HG03045 (cell line): Measurements from ENCODE around the gene PRKCH.

Experiments used
- ATAC-seq: cut with Tn5 transposase; IDR thresholded peaks from one replicate; pipeline ENCODE4 v1.9.1; 2021; ENCODE audit warnings: mild to moderate bottlenecking, moderate library complexity; ENCODE audit not compliant: unreplicated experiment

The PRKCH gene

DNA sequence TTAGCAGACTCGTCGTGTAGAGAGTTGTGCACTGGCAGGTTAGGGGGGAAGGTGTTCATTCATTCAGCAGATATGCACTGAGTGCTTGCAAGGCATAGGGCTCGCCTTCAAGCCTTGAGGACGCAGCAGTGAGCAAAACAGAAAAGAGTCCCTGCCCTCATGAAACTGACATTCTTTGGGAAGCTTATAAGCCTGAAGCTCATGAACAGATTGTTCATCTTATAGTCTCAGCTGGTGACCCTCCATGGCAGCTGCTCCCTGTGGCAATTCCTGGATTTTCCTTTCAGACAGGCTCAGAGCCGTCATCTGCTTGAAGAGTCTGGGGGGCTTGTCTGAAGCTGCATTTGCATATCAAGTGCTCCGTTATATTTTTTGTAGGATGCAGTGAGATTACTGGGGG is 148.4 kb downstream of the PRKCH start:
- no peak for ATAC-seq

DNA sequence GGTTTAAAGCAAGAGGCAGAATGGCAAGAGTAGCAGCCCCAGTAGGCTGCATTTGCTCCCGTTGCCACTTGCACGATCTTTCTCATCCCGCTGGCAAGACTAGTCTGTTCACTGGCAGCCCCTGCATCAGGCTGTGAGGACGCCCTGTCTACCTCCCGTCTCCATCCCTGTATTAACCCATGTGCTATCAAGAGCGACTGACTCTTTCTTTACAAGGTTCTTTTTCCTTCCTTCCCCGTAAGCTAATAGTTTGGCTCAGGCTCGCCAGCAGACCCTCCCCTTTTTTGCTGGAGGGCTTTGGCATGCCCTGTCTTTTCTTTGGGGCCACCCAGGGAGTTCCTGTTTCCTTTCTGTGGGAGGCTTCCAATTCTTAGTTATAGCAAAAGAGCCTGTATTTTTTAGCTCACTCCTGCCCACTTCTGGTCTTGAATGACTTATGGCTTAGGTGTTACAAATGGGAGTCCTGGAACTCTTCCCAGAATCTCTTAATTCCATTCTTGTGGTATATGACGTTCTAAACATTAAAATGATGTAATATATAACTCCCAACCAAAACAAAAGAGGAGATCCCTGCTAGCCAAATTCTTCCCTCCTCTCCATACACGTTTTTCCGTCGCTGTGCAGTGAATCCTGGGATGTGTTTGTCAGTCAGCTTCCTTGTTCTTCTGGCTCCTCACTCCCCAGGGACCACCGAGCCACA is 149.0 kb downstream of the PRKCH start:
- ATAC-seq, result no peak

DNA sequence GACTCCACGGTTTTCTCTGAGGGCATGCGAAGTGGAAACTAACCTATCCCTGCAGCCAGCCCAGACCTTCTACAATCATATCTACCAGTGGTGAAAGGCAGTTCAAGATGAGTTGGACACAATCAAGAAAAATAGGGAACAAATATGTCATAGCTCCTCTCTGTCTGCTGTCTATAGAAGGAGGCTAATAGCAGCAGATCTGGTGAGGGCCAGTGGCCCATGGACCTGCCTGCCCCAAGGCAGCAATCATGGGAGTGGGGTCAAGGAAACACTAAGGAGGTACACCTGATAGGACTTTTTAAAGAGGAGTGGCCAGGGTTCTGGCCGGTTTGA is 149.5 kb downstream of the PRKCH start:
- no peak for ATAC-seq

DNA sequence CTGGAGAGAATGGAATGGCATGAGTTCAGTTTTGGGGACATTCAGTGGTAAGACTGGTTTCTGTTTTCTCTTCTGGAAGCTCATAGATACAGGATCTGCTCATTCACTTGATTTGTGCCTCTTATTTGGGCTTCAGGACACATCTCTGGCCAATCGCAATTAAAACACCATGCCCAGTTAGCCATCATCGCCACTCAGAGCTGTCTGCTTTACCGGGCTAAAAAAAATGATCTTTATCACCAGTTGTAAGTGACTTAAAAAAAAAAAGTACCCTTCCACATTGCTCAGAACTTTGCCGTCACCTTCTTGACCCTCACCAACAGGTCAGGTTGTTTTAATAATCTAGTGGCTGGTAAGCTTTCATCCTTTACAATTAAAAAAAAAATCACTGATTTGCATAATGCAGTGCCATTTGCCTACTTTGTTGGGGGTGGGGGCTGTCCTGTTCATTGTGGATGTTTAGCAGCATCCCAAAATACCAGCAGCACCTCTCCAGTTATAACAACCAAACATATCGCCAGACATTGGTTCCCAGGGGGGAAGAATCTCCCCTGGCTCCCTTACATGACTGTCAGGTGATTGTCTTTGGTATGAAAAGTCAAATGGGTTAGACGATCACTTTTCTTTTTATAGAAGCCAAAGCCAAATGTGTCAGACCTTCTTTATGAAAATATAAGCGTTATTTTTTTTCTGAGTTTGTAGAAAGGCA is 150.1 kb downstream of the PRKCH start:
- no peak for ATAC-seq

DNA sequence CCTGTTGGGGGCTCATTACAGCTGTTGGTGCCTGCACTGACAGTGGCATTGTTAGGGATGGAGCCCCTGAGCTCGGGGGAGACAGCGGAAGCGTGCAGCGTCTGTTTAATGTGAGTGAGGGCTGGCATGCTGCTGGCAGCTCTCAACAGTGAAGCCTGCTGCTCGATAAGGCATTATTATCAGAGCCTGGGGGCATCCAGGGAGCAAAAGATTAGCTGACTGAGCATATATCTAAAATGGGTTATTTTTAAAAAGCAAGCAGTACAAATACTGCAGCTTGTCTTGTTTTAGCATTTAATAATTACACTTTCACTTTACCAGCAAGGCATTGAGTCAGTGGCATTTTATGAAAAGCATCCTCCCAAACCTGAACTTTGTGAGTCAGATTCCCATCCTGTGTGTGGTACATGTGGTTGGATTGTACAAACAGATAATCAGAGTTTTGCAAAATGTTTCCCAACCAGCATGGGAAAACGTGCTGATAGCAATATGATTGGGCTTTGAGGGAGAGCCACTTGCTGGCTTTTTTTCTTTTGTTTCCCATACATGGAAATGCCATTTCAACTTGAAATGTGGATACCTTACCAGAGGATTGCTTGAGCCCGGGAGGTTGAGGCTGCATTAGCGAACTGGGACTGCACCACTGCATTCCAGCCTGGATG is 150.8 kb downstream of the PRKCH start:
- no peak for ATAC-seq

DNA sequence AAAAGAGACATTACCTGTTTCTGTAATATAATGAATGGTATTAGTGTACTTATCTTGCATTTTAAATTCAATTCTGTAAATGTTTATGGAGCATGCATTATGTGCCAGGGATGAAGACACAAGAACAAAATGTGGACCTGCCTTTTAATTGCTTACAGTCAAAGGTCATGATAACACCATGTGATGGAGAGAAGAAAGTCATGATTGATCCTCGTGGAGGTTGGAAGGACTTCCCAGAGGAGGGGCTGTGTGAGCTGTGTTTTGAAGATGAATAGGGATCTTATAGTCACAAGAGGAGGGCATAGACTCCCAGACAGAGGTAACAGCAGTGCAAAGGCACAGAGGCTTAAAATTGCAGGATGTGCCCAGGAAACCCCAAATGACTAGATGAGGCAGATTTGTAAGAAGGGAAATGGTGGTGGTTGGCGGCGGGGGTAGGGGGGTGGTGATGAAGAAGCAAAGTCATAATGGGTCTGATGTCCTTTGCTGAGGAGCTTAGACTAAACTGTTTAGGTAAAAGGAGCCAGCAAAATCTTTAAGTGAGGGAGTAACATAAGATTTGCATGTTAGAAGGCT is 151.5 kb downstream of the PRKCH start:
- ATAC-seq, result no peak

DNA sequence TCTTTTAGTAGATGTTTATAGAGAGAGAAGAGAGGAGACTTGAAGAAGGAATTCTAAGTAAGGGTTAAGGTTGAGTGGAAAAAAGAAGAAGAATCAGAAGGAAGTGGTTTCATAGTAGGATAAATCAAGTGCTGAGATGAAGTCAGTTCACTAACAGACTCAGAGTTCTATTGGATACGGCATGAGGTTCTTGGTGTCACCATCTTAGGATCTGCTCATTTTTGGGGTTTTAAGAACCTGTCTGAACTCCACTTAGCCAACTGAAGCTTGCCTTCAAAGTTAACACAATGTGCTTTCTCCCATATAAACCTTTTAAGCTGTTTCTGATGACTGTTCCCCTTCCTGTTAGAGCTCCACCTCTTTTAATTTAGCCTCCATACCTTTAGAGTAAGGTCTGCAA is 152.6 kb downstream of the PRKCH start:
- no peak for ATAC-seq

DNA sequence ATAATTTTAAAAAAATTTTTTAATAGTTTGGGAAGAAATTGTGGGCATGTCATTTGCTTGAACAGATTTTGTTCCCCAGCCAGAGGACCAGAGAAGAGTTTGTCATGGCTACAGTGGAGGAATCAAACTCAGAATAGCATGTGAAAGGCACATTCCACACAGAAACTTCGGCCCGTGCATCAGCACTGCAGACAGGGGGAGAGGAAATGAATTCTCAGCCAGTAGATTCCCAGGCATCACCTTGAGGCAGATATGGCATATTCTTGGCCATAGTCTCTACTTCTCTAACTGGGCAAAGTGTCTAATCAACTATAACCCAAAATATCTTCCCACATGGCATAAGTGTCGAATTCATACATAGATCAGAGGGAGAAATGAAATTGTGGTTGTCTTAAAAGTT is 153.3 kb downstream of the PRKCH start:
- ATAC-seq, result no peak

DNA sequence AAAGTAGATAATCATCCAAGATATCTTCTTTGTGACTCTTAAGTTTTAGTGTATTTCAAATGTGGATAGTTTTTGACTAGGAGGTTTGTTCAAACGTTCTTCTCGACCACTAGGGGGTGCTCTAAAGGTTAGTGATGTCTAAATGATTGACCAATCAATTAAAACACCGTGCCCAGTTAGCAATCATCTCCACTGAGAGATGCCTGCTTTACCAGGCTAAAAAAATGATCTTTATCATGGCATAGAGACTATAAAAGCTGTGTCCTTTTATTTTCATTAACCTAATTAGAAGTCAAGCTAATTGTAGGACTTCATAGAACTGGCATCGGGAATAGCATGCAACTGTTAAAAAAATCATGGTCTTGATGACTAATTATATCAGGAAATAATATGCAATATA is 153.9 kb downstream of the PRKCH start:
- ATAC-seq, result no peak

DNA sequence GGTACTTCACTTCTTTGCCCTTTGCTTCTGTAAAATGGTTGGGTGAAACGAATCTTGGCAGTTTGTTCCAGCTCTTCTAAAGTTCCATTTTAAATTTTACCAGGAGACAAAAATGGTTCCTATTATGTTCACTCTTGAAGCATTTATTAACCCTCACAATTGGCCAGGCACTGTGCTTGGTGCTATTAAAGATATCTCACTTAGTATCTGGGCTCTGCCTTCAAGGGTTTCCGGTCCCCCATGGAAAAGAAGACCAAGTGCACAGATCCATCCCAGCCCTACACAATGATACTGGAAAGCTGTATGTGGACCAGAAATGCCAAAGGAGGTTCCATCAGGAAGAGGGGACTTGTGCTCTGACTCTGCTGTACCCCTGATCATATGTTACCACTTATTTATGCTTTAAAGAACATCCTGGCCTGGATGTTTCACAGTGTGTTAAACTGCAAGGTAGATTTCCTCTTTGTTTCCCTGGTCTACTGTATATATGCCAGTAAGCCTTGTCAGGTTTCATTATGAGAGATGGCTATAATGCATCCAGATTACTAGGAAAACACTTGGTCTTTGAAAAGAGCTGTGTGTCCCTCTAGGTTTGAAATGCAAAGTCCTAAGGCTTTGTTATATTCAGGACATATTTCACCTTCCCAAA is 154.8 kb downstream of the PRKCH start:
- no peak for ATAC-seq

DNA sequence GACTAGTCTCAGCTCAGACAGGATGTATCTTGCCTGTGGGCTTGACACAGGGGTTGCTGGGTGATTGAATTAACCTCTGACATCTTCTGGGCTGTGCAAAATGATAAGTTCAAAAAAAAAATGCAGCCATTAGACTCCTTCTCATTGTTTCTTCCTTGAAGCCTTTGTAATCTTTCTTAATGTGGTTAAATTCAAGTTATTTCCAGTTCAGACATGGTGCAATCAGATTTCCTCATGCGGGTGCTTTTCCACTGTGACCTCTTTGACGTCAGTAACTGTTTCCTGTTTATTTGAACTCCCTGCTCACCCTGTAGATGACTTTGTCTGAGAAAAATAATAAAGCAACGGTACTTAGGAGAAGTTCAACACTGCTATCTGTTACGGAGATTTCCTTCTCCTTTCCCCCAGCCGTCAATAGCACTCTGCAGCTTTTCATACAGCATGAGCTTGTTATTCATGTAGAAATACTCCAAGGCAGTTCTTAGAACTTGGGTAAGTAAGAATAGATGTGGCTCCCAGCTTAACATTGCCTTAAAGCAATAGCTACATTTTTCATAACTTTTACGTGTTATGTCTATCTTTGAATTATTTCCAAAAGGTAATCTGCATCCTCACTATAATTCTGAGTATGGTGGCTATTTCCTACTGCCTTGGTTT is 155.5 kb downstream of the PRKCH start:
- ATAC-seq, result no peak

DNA sequence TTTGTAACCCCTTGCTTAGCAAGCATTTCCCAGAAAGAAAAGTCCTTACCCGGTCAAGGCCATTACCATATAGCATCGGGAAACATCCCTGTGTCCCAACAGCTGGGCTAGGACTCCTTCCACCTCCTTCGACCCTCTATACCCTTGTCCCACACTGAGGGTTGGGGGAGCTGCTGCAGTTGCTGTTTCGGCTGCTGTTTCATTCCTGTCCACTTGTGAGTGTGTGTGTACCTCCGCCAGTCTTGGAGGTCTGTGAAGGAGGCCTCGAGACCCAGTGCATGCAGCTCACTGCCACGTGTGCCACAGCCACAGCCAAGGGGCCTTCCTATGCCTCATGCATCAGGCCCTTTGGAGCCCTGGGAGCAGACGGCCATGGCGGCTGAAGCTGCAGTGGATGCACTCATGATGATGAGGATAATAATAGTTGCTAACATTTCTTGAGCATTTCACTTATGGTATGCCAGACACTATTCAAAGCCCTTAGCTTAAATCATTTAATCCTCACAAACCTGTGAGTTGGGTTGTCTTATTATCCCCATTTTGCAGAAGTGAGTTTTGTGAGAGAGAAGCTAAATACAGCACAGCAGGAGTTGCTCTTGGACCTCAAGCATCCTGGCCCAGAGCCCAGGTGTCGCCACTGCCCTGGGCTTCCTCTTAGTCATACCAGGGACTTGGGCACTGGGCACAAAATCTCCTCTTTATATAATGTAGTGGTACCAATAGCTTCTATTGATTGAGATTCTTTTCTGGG is 156.5 kb downstream of the PRKCH start:
- ATAC-seq, result no peak

DNA sequence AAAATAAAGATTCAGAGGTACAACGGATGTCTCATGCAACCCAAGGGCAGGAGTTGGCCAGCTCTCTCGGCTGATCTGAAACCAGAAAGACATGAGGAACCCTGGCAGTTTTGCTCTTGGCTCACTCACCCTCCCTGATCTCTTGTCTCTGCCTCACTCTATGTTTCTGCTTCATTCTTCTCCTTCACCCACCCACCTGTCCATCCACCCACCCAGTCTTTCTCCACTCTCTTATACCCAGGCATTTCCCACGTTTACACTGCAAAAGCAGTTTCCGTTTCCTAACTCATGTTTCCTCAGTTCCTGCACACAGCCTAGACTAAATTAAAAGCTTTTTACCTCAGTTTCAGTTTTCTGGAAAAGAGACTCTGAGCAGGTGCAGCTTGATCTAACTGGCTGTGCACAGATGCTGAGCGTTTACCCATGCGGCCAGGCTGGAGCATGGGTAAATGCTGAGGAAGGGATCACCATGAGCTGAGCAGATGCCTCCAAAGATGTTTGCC is 157.6 kb downstream of the PRKCH start:
- no peak for ATAC-seq

DNA sequence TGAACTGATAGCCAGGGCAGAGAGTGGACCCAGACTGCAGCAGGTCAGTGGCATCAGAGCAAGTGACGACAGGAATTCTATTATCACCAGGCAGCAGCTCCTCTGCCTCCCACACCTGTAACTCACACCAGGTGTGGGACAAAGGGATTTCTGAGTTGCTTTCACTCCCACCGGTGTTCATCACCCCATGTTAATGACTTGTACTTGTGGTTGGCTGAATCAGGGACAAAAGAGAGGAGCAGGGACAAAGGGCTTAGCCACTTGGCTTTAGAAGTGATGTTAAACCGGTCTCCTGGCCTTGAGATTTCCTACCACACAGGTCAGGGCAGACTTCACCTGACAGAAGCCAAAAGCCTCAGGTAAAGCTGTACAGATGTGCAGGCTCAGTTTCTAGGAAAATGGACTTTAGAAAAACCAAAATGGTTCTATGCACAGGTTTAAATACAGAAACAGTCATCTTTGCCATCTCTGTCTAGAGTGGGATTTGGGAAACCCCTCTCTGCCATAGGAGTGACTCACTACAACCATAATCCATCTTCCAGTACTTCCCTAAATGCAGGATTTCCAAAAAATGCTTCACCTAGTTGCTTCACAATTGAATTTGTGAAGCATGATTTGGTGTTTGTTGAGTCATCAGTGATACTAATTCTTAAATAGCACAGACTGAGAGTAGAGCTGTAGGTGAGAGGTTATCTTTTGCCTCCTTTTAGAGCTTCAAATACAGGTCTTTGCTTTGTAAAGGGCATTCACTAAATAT is 158.5 kb downstream of the PRKCH start:
- ATAC-seq, result no peak

DNA sequence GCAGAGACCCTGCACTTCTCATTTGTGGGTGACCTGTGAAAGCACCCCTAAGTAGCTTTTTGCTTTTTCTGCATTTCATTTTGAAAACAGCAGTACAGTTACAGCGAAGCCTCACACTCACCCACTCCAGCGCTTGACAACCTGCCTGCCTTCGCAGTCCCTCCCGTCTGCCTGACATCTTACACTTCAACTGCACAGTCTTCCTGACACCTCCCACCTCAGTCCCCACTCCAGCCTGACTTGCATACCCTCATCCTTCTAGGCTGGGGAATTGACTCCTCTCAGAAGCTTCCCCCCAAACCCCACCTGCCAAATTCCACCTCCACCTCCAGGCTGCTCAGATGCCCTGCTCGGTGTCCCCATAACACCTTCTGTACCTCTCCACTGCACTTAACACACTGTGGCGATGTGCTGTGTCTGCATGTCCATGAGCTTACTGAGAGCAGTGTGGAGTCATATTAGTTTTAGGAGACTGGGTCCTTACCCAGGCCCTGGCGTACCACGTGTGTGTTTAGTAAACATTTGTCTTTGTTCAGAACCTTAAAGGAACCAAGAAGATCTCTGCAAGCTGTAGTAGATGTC is 159.4 kb downstream of the PRKCH start:
- no peak for ATAC-seq

DNA sequence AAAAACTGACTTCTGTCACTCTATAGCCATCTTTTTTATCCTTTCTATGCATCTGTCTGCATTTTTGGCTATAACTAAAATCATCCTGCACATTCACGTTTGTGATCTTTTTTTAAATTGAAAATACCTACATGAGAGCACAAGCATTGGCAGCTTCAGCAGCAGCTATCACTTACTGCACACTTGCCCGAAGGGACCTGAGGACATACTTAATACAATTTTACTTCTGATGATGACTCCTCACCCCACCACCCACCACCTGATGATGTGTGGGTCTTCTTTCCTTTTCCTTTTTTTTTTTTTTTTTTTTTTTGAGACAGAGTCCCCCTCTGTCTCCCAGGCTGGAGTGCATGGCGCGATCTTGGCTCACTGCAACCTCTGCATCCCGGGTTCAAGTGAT is 160.3 kb downstream of the PRKCH start:
- no peak for ATAC-seq

DNA sequence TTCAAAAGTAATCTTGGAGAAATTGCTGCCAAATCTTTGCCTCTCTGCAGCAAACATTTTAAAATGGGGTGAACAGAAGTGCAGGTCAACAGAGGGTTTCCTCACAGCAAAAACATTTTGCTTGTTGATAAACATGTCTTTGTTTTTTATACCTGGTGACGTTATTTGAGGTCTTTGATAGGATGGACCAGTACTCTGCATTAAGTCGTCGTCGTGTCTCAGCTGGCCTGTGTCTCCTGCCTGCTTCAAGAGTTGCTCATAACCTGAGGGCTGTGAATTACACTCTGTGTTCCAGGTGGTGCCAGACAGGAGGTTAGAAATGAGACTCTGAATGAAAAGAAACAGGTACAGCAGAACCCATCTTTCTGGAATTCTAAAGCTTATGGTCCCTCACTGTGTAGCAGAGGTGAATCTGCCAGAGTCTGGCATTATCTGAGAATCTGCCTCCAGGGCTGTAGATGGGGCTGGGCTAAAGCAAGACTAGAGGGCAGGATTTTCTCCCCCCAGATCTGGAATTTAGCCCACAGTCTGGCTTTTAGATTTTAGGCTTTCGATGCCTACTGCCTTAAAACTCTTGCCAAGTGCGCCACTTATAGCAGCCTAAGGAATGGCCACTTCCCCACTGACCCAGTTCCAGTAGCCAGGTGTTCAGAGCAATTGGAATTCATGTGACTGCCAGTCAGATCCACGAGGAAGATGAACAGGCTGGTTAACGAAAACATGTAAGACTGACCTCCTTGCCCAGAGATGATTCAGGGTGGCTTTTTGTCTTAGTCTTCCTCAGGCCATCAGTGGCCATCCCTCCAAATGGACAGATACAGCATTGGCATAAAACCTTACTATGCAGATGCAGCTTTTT is 161.2 kb downstream of the PRKCH start:
- no peak for ATAC-seq

DNA sequence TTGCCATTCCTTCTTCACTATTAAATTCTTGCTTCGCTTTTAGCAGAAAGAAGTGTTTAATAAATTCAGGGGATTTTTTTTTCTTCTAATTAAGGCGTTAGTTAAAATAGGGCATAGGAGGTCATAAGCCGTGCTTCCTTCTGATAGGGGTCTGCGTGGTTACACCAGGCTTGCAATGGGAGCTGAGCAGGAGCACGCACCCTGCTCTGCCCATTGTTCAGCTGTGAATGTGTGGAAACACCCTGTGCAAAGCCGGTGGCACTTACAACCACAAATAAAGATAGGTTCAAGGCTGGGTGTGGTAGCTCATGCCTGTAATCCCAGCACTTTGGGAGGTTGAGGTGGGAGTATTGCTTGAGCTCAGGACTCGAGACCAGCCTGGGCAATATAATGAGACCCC is 162.1 kb downstream of the PRKCH start:
- ATAC-seq, result no peak
